ENCODE data around the gene CCDC170.

Gene CCDC170

GRCh38 chr6:151661928-151662327 lies 168.1 kb downstream of the CCDC170 start:
- DNase-seq: no peak

DNA sequence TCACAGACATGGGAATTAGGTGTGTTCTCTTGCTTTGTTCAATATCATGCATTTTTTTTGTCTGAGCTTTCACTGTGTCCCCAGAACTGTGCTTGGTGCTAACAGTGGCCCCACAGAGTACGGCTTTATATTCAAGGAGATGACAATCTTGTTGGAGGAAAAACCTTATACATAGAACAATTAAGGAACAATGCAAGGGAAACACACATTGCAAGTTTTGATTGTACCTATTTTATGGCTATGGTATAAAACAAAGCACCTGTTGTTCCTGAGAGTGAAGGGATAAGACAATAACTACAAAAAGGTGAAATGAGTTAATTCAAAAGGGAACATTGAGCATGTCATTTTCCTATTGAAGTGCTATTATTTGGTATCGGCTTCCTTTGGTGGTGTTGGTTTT lies 169.7 kb downstream of the CCDC170 start:
- DNase-seq: no peak

DNA sequence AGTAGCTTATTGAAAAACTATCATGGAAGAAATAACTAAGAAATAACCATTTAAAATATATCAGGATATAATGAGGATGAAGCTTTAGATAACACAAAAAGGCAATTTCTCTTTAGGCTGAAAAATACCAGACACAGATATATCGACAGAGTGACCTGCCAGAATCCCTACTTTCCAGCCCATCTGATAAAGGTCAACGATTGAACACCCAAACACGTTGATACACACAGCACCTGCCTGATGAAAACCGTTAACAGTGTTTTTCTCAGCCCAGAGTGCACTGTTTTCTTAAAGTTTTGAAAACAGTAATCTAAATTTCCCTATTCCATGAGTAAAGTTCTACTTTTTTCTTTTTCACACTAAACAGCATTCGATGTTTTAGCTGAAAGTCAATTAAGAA lies 170.6 kb downstream of the CCDC170 start:
- DNase-seq: no peak

DNA sequence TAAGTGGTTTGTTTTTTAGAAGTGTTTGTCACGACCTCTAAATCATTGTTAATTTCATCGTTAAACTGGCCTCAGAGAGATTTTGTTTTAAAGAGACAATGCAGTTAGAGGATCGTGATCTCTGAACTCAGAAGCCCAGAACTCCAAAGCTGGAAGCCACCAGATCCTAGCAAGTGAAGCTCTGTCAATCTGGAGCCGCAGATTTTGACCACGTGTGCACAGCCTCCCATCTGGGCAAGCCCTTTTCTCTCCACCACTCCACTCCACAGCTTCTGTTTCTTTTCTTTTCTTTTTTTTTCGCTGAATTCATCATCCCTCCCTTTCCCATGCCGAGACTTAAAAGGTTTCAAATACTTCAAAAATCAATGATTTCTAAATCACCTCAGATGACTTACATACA lies 171.5 kb downstream of the CCDC170 start:
- DNase-seq: no peak

DNA sequence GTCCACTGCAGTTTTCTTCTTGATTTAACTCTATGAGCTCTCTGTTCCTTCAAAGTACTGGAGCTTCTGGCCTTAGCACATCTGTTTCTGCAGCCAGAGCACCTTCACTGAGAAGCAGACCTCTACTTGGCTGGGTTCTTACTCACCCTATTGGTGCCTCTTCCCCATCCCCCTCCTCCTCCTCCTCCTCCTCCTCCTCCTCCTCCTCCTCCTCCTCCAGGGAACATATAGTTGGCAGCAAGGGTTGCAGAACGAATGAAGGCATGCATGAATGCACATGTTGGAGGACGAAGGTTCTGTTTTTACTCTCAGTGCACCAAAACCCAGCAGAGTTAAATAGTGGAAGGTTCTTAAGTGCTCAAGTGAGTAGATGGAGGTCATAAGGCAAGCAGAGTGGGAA lies 172.7 kb downstream of the CCDC170 start:
- no peak for DNase-seq

- no peak for DNase-seq
These were observed 175.4 kb downstream of the CCDC170 start for GRCh38 chr6:151669208-151669560.

- DNase-seq: no peak
These were observed 176.3 kb downstream of the CCDC170 start for GRCh38 chr6:151670116-151670515.

Measured in activated CD4-positive, CD25-positive, alpha-beta regulatory T cell treated with anti-CD3 and anti-CD28 coated beads, Interleukin-2, amount 50 U/mL, for 72 hours (primary cell).